ENCODE measurements around the gene ZNF627.

The ZNF627 gene

GRCh38 chr19:11597202-11598102, at the start of gene ZNF627:
Gene ZNF627 (plus strand): TSS chr19:11597483. CDS start chr19:11597628, 145 bp downstream.
- DNase-seq (ENCODE audit: low read depth) = peak; percentile 99
- peak within 1 kb of the TSS; percentile 95 for H3K4me3 ChIP-seq (ENCODE audit: low read length)
- TF ChIP-seq CTCF (IDR thresholded peaks at IDR 0.05; ENCODE audit: insufficient read depth, low read depth, low read length, missing control alignments) = peak; percentile 27

- DNase-seq (ENCODE audit: low read depth) = no peak
- no peak for TF ChIP-seq CTCF (IDR thresholded peaks at IDR 0.05; ENCODE audit: insufficient read depth, low read depth, low read length, missing control alignments)
These were observed 49.2 kb upstream of the ZNF627 start for GRCh38 chr19:11547929-11548700.

GRCh38 chr19:11549386-11549953, 47.8 kb upstream of the ZNF627 start:
- TF ChIP-seq CTCF (IDR thresholded peaks at IDR 0.05; ENCODE audit: insufficient read depth, low read depth, low read length, missing control alignments) = no peak
- no peak for DNase-seq (ENCODE audit: low read depth)
- H3K4me3 ChIP-seq (ENCODE audit: low read length) = no peak overlapping the region

More at GRCh38 chr19:11547929-11548700, 49.2 kb upstream of the ZNF627 start:
- no peak overlapping the region for H3K4me3 ChIP-seq (ENCODE audit: low read length)

GRCh38 chr19:11550265-11550664, 47.0 kb upstream of the ZNF627 start:
- TF ChIP-seq CTCF (IDR thresholded peaks at IDR 0.05; ENCODE audit: insufficient read depth, low read depth, low read length, missing control alignments) = no peak
- H3K4me3 ChIP-seq (ENCODE audit: low read length) = no peak overlapping the region
- DNase-seq (ENCODE audit: low read depth) = no peak

GRCh38 chr19:11551603-11552235, 45.6 kb upstream of the ZNF627 start:
- TF ChIP-seq CTCF (IDR thresholded peaks at IDR 0.05; ENCODE audit: insufficient read depth, low read depth, low read length, missing control alignments) = no peak
- DNase-seq (ENCODE audit: low read depth) = no peak
- H3K4me3 ChIP-seq (ENCODE audit: low read length) = no peak overlapping the region

GRCh38 chr19:11552666-11553372, 44.5 kb upstream of the ZNF627 start:
- no peak for DNase-seq (ENCODE audit: low read depth)
- TF ChIP-seq CTCF (IDR thresholded peaks at IDR 0.05; ENCODE audit: insufficient read depth, low read depth, low read length, missing control alignments) = no peak
- H3K4me3 ChIP-seq (ENCODE audit: low read length) = no peak overlapping the region

All from epithelial cell of esophagus (primary cell).